GM12878 (cell line): ENCODE data around the gene NPR2. TPM values are rescaled to one million over a fixed set of nuclear protein-coding genes. Genes with fewer than 3 reads are reported as not detected.

Source experiments
- ATF7 ChIP-seq: fragments of 450-650 bp; IDR thresholded peaks from 2 replicates; pipeline ENCODE4 v1.6.1; 2016; ENCODE audit warnings: low read depth, mild to moderate bottlenecking
- CBX3 ChIP-seq: fragments of 200-600 bp; sonication (generic); IDR thresholded peaks from 2 replicates; pipeline ENCODE4 v1.6.1; 2016; ENCODE audit warnings: low read depth, borderline replicate concordance
- CREM ChIP-seq: IDR thresholded peaks from 2 replicates; pipeline ENCODE4 v1.6.1; 2014; ENCODE audit warnings: antibody characterized with exemption, low read depth
- EED ChIP-seq: sonication (generic); IDR thresholded peaks from 2 replicates; pipeline ENCODE4 v1.6.1; 2016; ENCODE audit warnings: antibody characterized with exemption, low read depth
- FOXK2 ChIP-seq: fragments of 450-650 bp; IDR thresholded peaks from 2 replicates; pipeline ENCODE4 v1.6.1; 2017; ENCODE audit warnings: mild to moderate bottlenecking, moderate library complexity
- HCFC1 ChIP-seq: fragments of 150-350 bp; IDR thresholded peaks from 2 replicates; pipeline ENCODE4 v1.6.1; 2014; ENCODE audit warnings: low read length
- IKZF2 ChIP-seq, 2 experiments: fragments of 450-650 bp; IDR thresholded peaks; 2 replicates each; pipeline ENCODE4 v1.6.1; 2017; ENCODE audit warnings: mild to moderate bottlenecking in 2 of 2, moderate library complexity in 2 of 2
- IRF4 ChIP-seq: IDR thresholded peaks from 2 replicates; pipeline ENCODE4 v1.6.1; 2011; ENCODE audit warnings: low read depth, low read length
- LARP7 ChIP-seq: fragments of 450-650 bp; IDR thresholded peaks from 2 replicates; pipeline ENCODE4 v1.6.1; 2017; ENCODE audit warnings: mild to moderate bottlenecking
- MEF2A ChIP-seq: IDR thresholded peaks from 2 replicates; pipeline ENCODE4 v1.6.1; 2011; ENCODE audit warnings: low read depth, mild to moderate bottlenecking, low read length, moderate library complexity; ENCODE audit not compliant: insufficient read depth
- NFYB ChIP-seq: IDR thresholded peaks from 2 replicates; pipeline ENCODE4 v1.6.1; 2011; ENCODE audit warnings: low read depth, mild to moderate bottlenecking, low read length, improper control_type of control experiment, moderate library complexity; ENCODE audit not compliant: insufficient read depth
- NR2C1 ChIP-seq: fragments of 450-650 bp; IDR thresholded peaks from 2 replicates; pipeline ENCODE4 v1.6.1; 2017; ENCODE audit warnings: antibody characterized with exemption, mild to moderate bottlenecking, moderate library complexity
- PAX5 ChIP-seq: IDR thresholded peaks from 2 replicates; pipeline ENCODE4 v1.6.1; 2011; ENCODE audit warnings: low read depth, low read length, borderline replicate concordance
- POLR2AphosphoS5 ChIP-seq: IDR thresholded peaks from 2 replicates; pipeline ENCODE4 v1.6.1; 2011; ENCODE audit warnings: mild to moderate bottlenecking, low read length, inconsistent platforms
- RCOR1 ChIP-seq: conservative IDR thresholded peaks from 2 replicates; pipeline ENCODE4 v1.6.1; 2012; ENCODE audit warnings: low read depth, low read length, improper control_type of control experiment
- SMAD1 ChIP-seq: fragments of 450-650 bp; IDR thresholded peaks from 2 replicates; pipeline ENCODE4 v1.6.1; 2018; ENCODE audit warnings: mild to moderate bottlenecking, low read depth; ENCODE audit not compliant: partially characterized antibody
- SMC3 ChIP-seq: IDR thresholded peaks from 2 replicates; pipeline ENCODE4 v1.6.1; 2011; ENCODE audit warnings: low read length, improper control_type of control experiment, borderline replicate concordance
- SREBF2 ChIP-seq: IDR thresholded peaks from 2 replicates; pipeline ENCODE4 v1.6.1; 2012; ENCODE audit warnings: mild to moderate bottlenecking, low read length
- ZNF217 ChIP-seq: fragments of 450-650 bp; IDR thresholded peaks from 2 replicates; pipeline ENCODE4 v1.6.1; 2017; ENCODE audit warnings: antibody characterized with exemption, mild to moderate bottlenecking
- polyA plus RNA-seq, 11 experiments: library from polyadenylated mRNA; depleted of rRNA in 4 of 11; unstranded in 6 of 11; stranded (reverse) in 5 of 11; fragments of >200 nt; fragmentation: Nextera tagmentation in 4 of 11; fragmentation: Illumina TruSeq in 1 of 11; extraction: Ambion mirVana in 4 of 11; extraction: Trizol in 1 of 11; gene quantifications; 1 replicate in 1 of 11; 2 replicates in 10 of 11; pipeline versions ENCODE4 v1.2.1 to v1.2.3, GENCODE V29; 2011 to 2016; ENCODE audit warnings: inconsistent platforms in 2 of 11, missing spikeins in 2 of 11, low read depth in 1 of 11
- total RNA-seq, 4 experiments: library from RNA; depleted of rRNA in 3 of 4; stranded (reverse); fragments of >200 nt in 3 of 4; fragmentation: Illumina TruSeq in 1 of 4; extraction: Trizol in 1 of 4; gene quantifications; 2 replicates each; pipeline versions ENCODE4 v1.2.1 to v1.2.3, GENCODE V29; 2013 to 2021
- TF ChIP-seq, protein P1 (sequence below): fragments of 450-650 bp; IDR thresholded peaks from 2 replicates; pipeline ENCODE4 v1.6.1; 2014; ENCODE audit warnings: mild to moderate bottlenecking
- TF ChIP-seq, protein P2 (sequence below): IDR thresholded peaks from 2 replicates; pipeline ENCODE4 v1.6.1; 2012; ENCODE audit warnings: mild to moderate bottlenecking, low read depth, low read length
- TF ChIP-seq, protein P3 (sequence below), 3 experiments: IDR thresholded peaks in 2 of 3; conservative IDR thresholded peaks in 1 of 3; 2 replicates each; pipeline ENCODE4 v1.5.1; 2011; ENCODE audit warnings: low read depth in 3 of 3, low read length in 3 of 3, mild to moderate bottlenecking in 3 of 3, control low read depth in 2 of 3, moderate library complexity in 2 of 3, inconsistent platforms in 1 of 3, mixed read lengths in 1 of 3; ENCODE audit not compliant: control insufficient read depth in 2 of 3, insufficient read depth in 1 of 3; ENCODE audit errors: extremely low read depth in 1 of 3

NPR2 gene
- total and polyA plus RNA-seq, 10 of the 15 experiments (the other 5 are each of a cell fraction or from before 2014, with no cell fraction given): 2.0 to 20.9 (median 6.8) TPM

DNA sequence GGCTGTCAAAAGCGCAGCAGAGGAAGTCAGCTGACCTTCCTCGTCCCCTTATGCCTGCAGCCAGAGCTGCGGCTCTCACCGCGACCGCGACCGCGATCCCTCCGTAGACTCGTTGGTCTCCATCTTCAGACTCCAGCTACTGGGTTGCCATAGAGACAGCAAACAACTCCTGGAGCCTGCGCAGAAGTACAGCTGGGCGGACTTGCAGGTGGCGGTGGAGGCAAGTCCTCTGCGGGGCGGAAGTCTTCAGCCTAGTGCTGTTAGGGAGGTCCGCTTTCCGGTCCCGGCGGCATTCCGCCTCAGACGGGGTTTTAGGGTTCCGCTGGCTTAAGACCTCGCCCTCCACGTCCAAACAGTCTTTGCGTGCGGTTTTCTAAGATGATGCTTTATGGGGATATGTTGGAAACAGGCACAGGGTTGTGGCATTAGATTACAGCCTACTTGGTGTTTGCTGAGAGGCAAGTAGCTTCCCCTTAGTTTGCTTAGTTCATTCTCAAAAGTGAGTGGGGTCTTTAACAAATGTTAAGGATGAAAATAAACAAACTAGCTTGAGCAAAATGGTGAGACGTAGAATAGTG, 20.7 kb downstream of the NPR2 start, which contains the start of gene SPAG8 (continued):
- TF ChIP-seq IRF4 (0 out of 2 replicates have a peak, but pooled peaks have one; percentile 61), MEF2A (0 out of 2 replicates have a peak, but pooled peaks have one; percentile 44), IKZF2 (IDR thresholded peaks at IDR 0.05) (peak in 1 of 2 experiments; percentile 50; a peak in 2 of 4 replicates), POLR2AphosphoS5 (0 out of 2 replicates have a peak, but pooled peaks have one; percentile 38), NR2C1 (peak; percentile 82), CREM (peak; percentile 82), ZNF217 (no peak), SREBF2 (peak; percentile 56; the same call in 1 of the 2 replicates), SMAD1 (no peak), HCFC1 (peak; percentile 97), LARP7 (no peak; the same call in 1 of the 2 replicates), NFYB (0 out of 2 replicates have a peak, but pooled peaks have one; percentile 36), PAX5 (no peak; the same call in 1 of the 2 replicates), ATF7 (0 out of 2 replicates have a peak, but pooled peaks have one; percentile 34), CBX3 (no peak), RCOR1 (no peak), EED (no peak), SMC3 (no peak), FOXK2 (peak; percentile 23; the same call in 1 of the 2 replicates)
- TF ChIP-seq, protein P1, sequence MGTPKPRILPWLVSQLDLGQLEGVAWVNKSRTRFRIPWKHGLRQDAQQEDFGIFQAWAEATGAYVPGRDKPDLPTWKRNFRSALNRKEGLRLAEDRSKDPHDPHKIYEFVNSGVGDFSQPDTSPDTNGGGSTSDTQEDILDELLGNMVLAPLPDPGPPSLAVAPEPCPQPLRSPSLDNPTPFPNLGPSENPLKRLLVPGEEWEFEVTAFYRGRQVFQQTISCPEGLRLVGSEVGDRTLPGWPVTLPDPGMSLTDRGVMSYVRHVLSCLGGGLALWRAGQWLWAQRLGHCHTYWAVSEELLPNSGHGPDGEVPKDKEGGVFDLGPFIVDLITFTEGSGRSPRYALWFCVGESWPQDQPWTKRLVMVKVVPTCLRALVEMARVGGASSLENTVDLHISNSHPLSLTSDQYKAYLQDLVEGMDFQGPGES: peak; percentile 30; the same call in 1 of the 2 replicates
- TF ChIP-seq, protein P2, sequence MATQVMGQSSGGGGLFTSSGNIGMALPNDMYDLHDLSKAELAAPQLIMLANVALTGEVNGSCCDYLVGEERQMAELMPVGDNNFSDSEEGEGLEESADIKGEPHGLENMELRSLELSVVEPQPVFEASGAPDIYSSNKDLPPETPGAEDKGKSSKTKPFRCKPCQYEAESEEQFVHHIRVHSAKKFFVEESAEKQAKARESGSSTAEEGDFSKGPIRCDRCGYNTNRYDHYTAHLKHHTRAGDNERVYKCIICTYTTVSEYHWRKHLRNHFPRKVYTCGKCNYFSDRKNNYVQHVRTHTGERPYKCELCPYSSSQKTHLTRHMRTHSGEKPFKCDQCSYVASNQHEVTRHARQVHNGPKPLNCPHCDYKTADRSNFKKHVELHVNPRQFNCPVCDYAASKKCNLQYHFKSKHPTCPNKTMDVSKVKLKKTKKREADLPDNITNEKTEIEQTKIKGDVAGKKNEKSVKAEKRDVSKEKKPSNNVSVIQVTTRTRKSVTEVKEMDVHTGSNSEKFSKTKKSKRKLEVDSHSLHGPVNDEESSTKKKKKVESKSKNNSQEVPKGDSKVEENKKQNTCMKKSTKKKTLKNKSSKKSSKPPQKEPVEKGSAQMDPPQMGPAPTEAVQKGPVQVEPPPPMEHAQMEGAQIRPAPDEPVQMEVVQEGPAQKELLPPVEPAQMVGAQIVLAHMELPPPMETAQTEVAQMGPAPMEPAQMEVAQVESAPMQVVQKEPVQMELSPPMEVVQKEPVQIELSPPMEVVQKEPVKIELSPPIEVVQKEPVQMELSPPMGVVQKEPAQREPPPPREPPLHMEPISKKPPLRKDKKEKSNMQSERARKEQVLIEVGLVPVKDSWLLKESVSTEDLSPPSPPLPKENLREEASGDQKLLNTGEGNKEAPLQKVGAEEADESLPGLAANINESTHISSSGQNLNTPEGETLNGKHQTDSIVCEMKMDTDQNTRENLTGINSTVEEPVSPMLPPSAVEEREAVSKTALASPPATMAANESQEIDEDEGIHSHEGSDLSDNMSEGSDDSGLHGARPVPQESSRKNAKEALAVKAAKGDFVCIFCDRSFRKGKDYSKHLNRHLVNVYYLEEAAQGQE: no peak
- TF ChIP-seq, protein P3, sequence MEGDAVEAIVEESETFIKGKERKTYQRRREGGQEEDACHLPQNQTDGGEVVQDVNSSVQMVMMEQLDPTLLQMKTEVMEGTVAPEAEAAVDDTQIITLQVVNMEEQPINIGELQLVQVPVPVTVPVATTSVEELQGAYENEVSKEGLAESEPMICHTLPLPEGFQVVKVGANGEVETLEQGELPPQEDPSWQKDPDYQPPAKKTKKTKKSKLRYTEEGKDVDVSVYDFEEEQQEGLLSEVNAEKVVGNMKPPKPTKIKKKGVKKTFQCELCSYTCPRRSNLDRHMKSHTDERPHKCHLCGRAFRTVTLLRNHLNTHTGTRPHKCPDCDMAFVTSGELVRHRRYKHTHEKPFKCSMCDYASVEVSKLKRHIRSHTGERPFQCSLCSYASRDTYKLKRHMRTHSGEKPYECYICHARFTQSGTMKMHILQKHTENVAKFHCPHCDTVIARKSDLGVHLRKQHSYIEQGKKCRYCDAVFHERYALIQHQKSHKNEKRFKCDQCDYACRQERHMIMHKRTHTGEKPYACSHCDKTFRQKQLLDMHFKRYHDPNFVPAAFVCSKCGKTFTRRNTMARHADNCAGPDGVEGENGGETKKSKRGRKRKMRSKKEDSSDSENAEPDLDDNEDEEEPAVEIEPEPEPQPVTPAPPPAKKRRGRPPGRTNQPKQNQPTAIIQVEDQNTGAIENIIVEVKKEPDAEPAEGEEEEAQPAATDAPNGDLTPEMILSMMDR (IDR thresholded peaks at IDR 0.05 in 2 of 3, conservative IDR thresholded peaks at IDR 0.05 in 1 of 3; ENCODE audit: control insufficient read depth in 2 of 3, extremely low read depth in 1 of 3, insufficient read depth in 1 of 3, low read depth in 3 of 3, low read length in 3 of 3): no peak
